SK-N-SH (cell line): ENCODE results near the gene CDK14. TPM values are rescaled to one million over a fixed set of nuclear protein-coding genes. Genes with fewer than 3 reads are reported as not detected.

Experiments
- CTCF ChIA-PET: fragments of 300-600, 350-600 bp; formaldehyde crosslinking; extraction: SDS; loops from one replicate; lab custom pipeline; 2021; lab: Yijun Ruan, JAX
- POLR2A ChIA-PET: fragments of 350-600 bp; sonication (Branson Sonifier 250); formaldehyde crosslinking; extraction: SDS; loops from one replicate; lab custom pipeline; 2020; ENCODE audit warnings: antibody characterized with exemption, inconsistent platforms; lab: Yijun Ruan, JAX
- DNase-seq: peaks from one replicate; pipeline ENCODE4 v3.0.0; 2012
- H2AFZ ChIP-seq: fragments of 200-600 bp; sonication (generic); 2 replicates; pipeline ENCODE4 v1.8.1; 2016; ENCODE audit warnings: antibody characterized with exemption, mild to moderate bottlenecking, low read depth
- H3F3A ChIP-seq: fragments of 200-600 bp; sonication (generic); replicated peaks from 2 replicates; pipeline ENCODE3; 2016; ENCODE audit warnings: antibody characterized with exemption, mild to moderate bottlenecking; ENCODE audit not compliant: insufficient read depth
- H3K27ac ChIP-seq, 2 experiments: fragments of 200-500 bp in 1 of 2; fragments of 200-600 bp in 1 of 2; sonication (Bioruptor generic) in 1 of 2; sonication (generic), shearing (Covaris generic) in 1 of 2; 2 replicates each; pipeline versions ENCODE4 v1.5.1 to v1.6.1; 2014 to 2016; ENCODE audit warnings: low read depth in 2 of 2, inconsistent platforms in 1 of 2, low read length in 1 of 2, mild to moderate bottlenecking in 1 of 2, mixed read lengths in 1 of 2
- H3K27me3 ChIP-seq: fragments of 200-600 bp; sonication (generic), shearing (Covaris generic); 2 replicates; pipeline ENCODE4 v1.6.1; 2016; ENCODE audit warnings: mixed run types; ENCODE audit not compliant: insufficient read depth
- H3K36me3 ChIP-seq, 2 experiments: fragments of 200-500 bp in 1 of 2; fragments of 200-600 bp in 1 of 2; sonication (Bioruptor generic) in 1 of 2; sonication (generic) in 1 of 2; replicated peaks in 1 of 2; 2 replicates each; pipeline versions ENCODE3 to v1.5.1; 2014 to 2016; ENCODE audit warnings: low read length in 1 of 2, mild to moderate bottlenecking in 1 of 2; ENCODE audit not compliant: insufficient read depth in 2 of 2, control insufficient read depth in 1 of 2
- H3K4me1 ChIP-seq, 2 experiments: fragments of 200-500 bp in 1 of 2; fragments of 200-600 bp in 1 of 2; sonication (Bioruptor generic) in 1 of 2; sonication (generic), shearing (Covaris generic) in 1 of 2; 2 replicates each; pipeline versions ENCODE4 v1.5.1 to v1.6.1; 2014 to 2016; ENCODE audit warnings: low read depth in 1 of 2, low read length in 1 of 2, mixed run types in 1 of 2; ENCODE audit not compliant: insufficient read depth in 2 of 2, control insufficient read depth in 1 of 2
- H3K4me2 ChIP-seq: fragments of 200-600 bp; sonication (generic), shearing (Covaris generic); 2 replicates; pipeline ENCODE4 v1.6.1; 2017; ENCODE audit warnings: mixed run types
- H3K4me3 ChIP-seq, 2 experiments: fragments of 200-500 bp in 1 of 2; fragments of 200-600 bp in 1 of 2; sonication (Bioruptor generic) in 1 of 2; sonication (generic), shearing (Covaris generic) in 1 of 2; 2 replicates each; pipeline versions ENCODE4 v1.5.1 to v1.8.1; 2014 to 2016; ENCODE audit warnings: low read depth in 2 of 2, inconsistent platforms in 1 of 2, low read length in 1 of 2, mild to moderate bottlenecking in 1 of 2, mixed read lengths in 1 of 2, moderate library complexity in 1 of 2
- H3K79me2 ChIP-seq: fragments of 200-600 bp; sonication (generic); 2 replicates; pipeline ENCODE4 v1.8.1; 2017; ENCODE audit warnings: mild to moderate bottlenecking; ENCODE audit not compliant: insufficient read depth
- H3K9ac ChIP-seq: fragments of 200-600 bp; sonication (generic); 2 replicates; pipeline ENCODE4 v1.6.1; 2017; ENCODE audit warnings: mixed run types
- H3K9me2 ChIP-seq: fragments of 200-600 bp; sonication (generic); 2 replicates; pipeline ENCODE4 v1.6.1; 2017; ENCODE audit warnings: mixed run types
- H3K9me3 ChIP-seq: fragments of 200-600 bp; sonication (generic); 2 replicates; pipeline ENCODE4 v1.6.1; 2017; ENCODE audit warnings: mixed run types, mild to moderate bottlenecking, moderate library complexity
- H4K20me1 ChIP-seq: fragments of 200-600 bp; sonication (generic); 2 replicates; pipeline ENCODE4 v1.6.1; 2017; ENCODE audit warnings: mild to moderate bottlenecking, mixed run types; ENCODE audit not compliant: insufficient read depth
- CHD2 ChIP-seq: fragments of 150-350 bp; IDR thresholded peaks from 2 replicates; pipeline ENCODE4 v1.6.1; 2018; ENCODE audit warnings: low read length; ENCODE audit not compliant: partially characterized antibody
- CTCF ChIP-seq: fragments of 200-600 bp; sonication (generic); IDR thresholded peaks from 2 replicates; pipeline ENCODE4 v1.6.1; 2017; ENCODE audit warnings: antibody characterized with exemption, mild to moderate bottlenecking, moderate library complexity
- ELF1 ChIP-seq: IDR thresholded peaks from 2 replicates; pipeline ENCODE4 v1.4.0; 2012
- EZH2phosphoT487 ChIP-seq: fragments of 200-600 bp; sonication (generic); IDR thresholded peaks from 2 replicates; pipeline ENCODE4 v1.6.1; 2017; ENCODE audit warnings: low read depth, mixed run types, mild to moderate bottlenecking, antibody characterized with exemption, moderate library complexity, borderline replicate concordance
- FOXJ3 ChIP-seq: sonication (generic); formaldehyde crosslinking; IDR thresholded peaks from 2 replicates; pipeline ENCODE4 v1.5.1; 2020; ENCODE audit warnings: mild to moderate bottlenecking, missing genetic modification reagents
- FOXM1 ChIP-seq: IDR thresholded peaks from 2 replicates; pipeline ENCODE4 v1.4.0; 2012; ENCODE audit warnings: low read depth, mild to moderate bottlenecking
- GABPA ChIP-seq: IDR thresholded peaks from 2 replicates; pipeline ENCODE4 v1.4.0; 2012; ENCODE audit warnings: low read depth, mild to moderate bottlenecking
- GATA2 ChIP-seq: sonication (generic); formaldehyde crosslinking; IDR thresholded peaks from 2 replicates; pipeline ENCODE4 v1.5.0; 2020; ENCODE audit warnings: mild to moderate bottlenecking, missing genetic modification reagents
- IRF3 ChIP-seq: fragments of 150-350 bp; IDR thresholded peaks from 2 replicates; pipeline ENCODE4 v1.6.1; 2016; ENCODE audit warnings: mild to moderate bottlenecking, low read depth, low read length
- JUND ChIP-seq: IDR thresholded peaks from 2 replicates; pipeline ENCODE4 v1.4.0; 2012
- MAX ChIP-seq: IDR thresholded peaks from 2 replicates; pipeline ENCODE4 v1.4.0; 2012; ENCODE audit warnings: low read depth
- MEF2A ChIP-seq: IDR thresholded peaks from 2 replicates; pipeline ENCODE4 v1.4.0; 2012; ENCODE audit warnings: low read depth, borderline replicate concordance
- MXI1 ChIP-seq: IDR thresholded peaks from 2 replicates; pipeline ENCODE4 v1.6.1; 2012; ENCODE audit warnings: mild to moderate bottlenecking, low read depth, low read length, improper control_type of control experiment
- NRF1 ChIP-seq: IDR thresholded peaks from 2 replicates; pipeline ENCODE4 v1.6.1; 2012; ENCODE audit warnings: low read depth, mild to moderate bottlenecking, low read length
- POLR2AphosphoS5 ChIP-seq: IDR thresholded peaks from 2 replicates; pipeline ENCODE4 v1.6.1; 2012; ENCODE audit warnings: low read depth, low read length
- RAD21 ChIP-seq: IDR thresholded peaks from 2 replicates; pipeline ENCODE4 v1.6.1; 2012; ENCODE audit warnings: mild to moderate bottlenecking, low read length
- RCOR1 ChIP-seq: fragments of 150-350 bp; IDR thresholded peaks from 2 replicates; pipeline ENCODE4 v1.6.1; 2017; ENCODE audit warnings: antibody characterized with exemption, low read length
- REST ChIP-seq: IDR thresholded peaks from 2 replicates; pipeline ENCODE4 v1.6.1; 2012; ENCODE audit warnings: mild to moderate bottlenecking, low read depth, low read length, moderate library complexity
- SIN3A ChIP-seq: IDR thresholded peaks from 2 replicates; pipeline ENCODE4 v1.6.1; 2012; ENCODE audit warnings: low read depth, mild to moderate bottlenecking, low read length, moderate library complexity, borderline replicate concordance
- TAF1 ChIP-seq: IDR thresholded peaks from 2 replicates; pipeline ENCODE4 v1.6.1; 2012; ENCODE audit warnings: low read depth, mild to moderate bottlenecking, low read length, moderate library complexity, borderline replicate concordance
- TCF12 ChIP-seq: IDR thresholded peaks from 2 replicates; pipeline ENCODE4 v1.4.0; 2012
- TEAD4 ChIP-seq: IDR thresholded peaks from 2 replicates; pipeline ENCODE4 v1.4.0; 2012; ENCODE audit warnings: mild to moderate bottlenecking, borderline replicate concordance; ENCODE audit not compliant: insufficient read depth
- USF1 ChIP-seq: IDR thresholded peaks from 2 replicates; pipeline ENCODE4 v1.4.0; 2012; ENCODE audit warnings: low read depth, borderline replicate concordance
- ZBTB33 ChIP-seq: IDR thresholded peaks from 2 replicates; pipeline ENCODE4 v1.4.0; 2012; ENCODE audit warnings: low read depth, borderline replicate concordance
- WGBS: methylation state at CpG from one replicate; pipeline ENCODE4 v1.1.6; 2017; ENCODE audit warnings: low lambda C conversion rate; 5-methylcytosine and 5-hydroxymethylcytosine counted together
- polyA plus RNA-seq, 3 experiments: library from polyadenylated mRNA; depleted of rRNA; stranded (reverse); fragments of >200 nt; gene quantifications; 2 replicates each; pipeline ENCODE4 v1.2.3, GENCODE V29; 2012

CDK14 gene
- polyA plus RNA-seq, 1 of the 3 experiments (the other 2 are of a cell fraction), result 13.9 TPM

GRCh38 chr7:91165006-91165845 lies 569.1 kb downstream of the CDK14 start:
- Histone ChIP-seq H3K4me2 (peak overlapping the region; percentile 45), H3K4me1 (peaks cover 18 to 27% of the 10 kb centered on the region in 2 experiments), H3K9ac (no peak overlapping the region), H3K27me3 (no peaks in the 10 kb centered on the region), H3K4me3 (no peak overlapping the region), H3F3A (peaks cover 25% of the 10 kb centered on the region), H2AFZ (no peak overlapping the region), H3K9me2 (no peaks in the 10 kb centered on the region), H3K79me2 (no peaks in the 10 kb centered on the region), H3K27ac (peak overlapping the region; percentile 34 to 61), H4K20me1 (no peaks in the 10 kb centered on the region), H3K36me3 (no peaks in the 10 kb centered on the region), H3K9me3 (no peaks in the 10 kb centered on the region)
- WGBS, result 68% methylated on average over 9 of the region's 9 CpGs
- CTCF ChIA-PET, result interaction anchor here (0.8 kb wide), 1 partner anchor 9 kb away, joined by 3 read pairs; no protein-coding TSS in a partner anchor
- POLR2A ChIA-PET, result no interaction called here
- no peak for DNase-seq
- TF ChIP-seq POLR2AphosphoS5, result peak; percentile 56; the same call in 1 of the 2 replicates
- TF ChIP-seq ELF1, result no peak
- no peak for TF ChIP-seq USF1
- TF ChIP-seq GABPA, result no peak
- TF ChIP-seq TCF12, result peak; percentile 81
- no peak for TF ChIP-seq MEF2A
- peak; percentile 87 for TF ChIP-seq JUND
- TF ChIP-seq TEAD4, result peak; percentile 80; the same call in 1 of the 2 replicates
- TF ChIP-seq CHD2, result no peak
- no peak for TF ChIP-seq SIN3A
- TF ChIP-seq EZH2phosphoT487, result no peak
- no peak for TF ChIP-seq NRF1
- no peak for TF ChIP-seq FOXM1
- TF ChIP-seq MAX, result 0 out of 2 replicates have a peak, but pooled peaks have one; percentile 22
- no peak for TF ChIP-seq FOXJ3 (CRISPR knock-in tag)
- TF ChIP-seq REST, result no peak
- TF ChIP-seq TAF1, result no peak
- no peak for TF ChIP-seq ZBTB33
- no peak for TF ChIP-seq GATA2
- no peak for TF ChIP-seq CTCF
- no peak for TF ChIP-seq RAD21
- TF ChIP-seq RCOR1, result no peak
- no peak for TF ChIP-seq MXI1
- TF ChIP-seq IRF3, result no peak
